Liver (tissue), 3 donors: ENCODE data around the gene MRPL27.

Experiments used
- JUND ChIP-seq, 2 donors: IDR thresholded peaks; 2 replicates each; pipeline ENCODE4 v1.6.1; 2016; ENCODE audit warnings: antibody characterized with exemption in 2 of 2
- RAD21 ChIP-seq, 2 donors: IDR thresholded peaks; 2 replicates each; pipeline ENCODE4 v1.6.1; 2016; ENCODE audit warnings: antibody characterized with exemption in 2 of 2, mild to moderate bottlenecking in 2 of 2
- TF ChIP-seq, protein P1 (sequence below): fragments of 150-350 bp; IDR thresholded peaks from 2 replicates; pipeline ENCODE4 v1.5.1; 2017; ENCODE audit warnings: improper control_type of control experiment, low read depth, low read length; ENCODE audit not compliant: missing input control
- TF ChIP-seq, protein P2 (sequence below): IDR thresholded peaks from 2 replicates; pipeline ENCODE4 v1.6.1; 2016; ENCODE audit warnings: antibody characterized with exemption
- TF ChIP-seq, protein P3 (sequence below): IDR thresholded peaks from 2 replicates; pipeline ENCODE4 v1.6.1; 2016; ENCODE audit warnings: antibody characterized with exemption, mild to moderate bottlenecking
- donor health status: healthy.
- donor health status: healthy.

- TF ChIP-seq, protein P1, sequence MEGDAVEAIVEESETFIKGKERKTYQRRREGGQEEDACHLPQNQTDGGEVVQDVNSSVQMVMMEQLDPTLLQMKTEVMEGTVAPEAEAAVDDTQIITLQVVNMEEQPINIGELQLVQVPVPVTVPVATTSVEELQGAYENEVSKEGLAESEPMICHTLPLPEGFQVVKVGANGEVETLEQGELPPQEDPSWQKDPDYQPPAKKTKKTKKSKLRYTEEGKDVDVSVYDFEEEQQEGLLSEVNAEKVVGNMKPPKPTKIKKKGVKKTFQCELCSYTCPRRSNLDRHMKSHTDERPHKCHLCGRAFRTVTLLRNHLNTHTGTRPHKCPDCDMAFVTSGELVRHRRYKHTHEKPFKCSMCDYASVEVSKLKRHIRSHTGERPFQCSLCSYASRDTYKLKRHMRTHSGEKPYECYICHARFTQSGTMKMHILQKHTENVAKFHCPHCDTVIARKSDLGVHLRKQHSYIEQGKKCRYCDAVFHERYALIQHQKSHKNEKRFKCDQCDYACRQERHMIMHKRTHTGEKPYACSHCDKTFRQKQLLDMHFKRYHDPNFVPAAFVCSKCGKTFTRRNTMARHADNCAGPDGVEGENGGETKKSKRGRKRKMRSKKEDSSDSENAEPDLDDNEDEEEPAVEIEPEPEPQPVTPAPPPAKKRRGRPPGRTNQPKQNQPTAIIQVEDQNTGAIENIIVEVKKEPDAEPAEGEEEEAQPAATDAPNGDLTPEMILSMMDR = no peak
- TF ChIP-seq, protein P2, sequence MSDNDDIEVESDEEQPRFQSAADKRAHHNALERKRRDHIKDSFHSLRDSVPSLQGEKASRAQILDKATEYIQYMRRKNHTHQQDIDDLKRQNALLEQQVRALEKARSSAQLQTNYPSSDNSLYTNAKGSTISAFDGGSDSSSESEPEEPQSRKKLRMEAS = no peak
- no peak for TF ChIP-seq JUND (IDR thresholded peaks at IDR 0.05)
- TF ChIP-seq, protein P3, sequence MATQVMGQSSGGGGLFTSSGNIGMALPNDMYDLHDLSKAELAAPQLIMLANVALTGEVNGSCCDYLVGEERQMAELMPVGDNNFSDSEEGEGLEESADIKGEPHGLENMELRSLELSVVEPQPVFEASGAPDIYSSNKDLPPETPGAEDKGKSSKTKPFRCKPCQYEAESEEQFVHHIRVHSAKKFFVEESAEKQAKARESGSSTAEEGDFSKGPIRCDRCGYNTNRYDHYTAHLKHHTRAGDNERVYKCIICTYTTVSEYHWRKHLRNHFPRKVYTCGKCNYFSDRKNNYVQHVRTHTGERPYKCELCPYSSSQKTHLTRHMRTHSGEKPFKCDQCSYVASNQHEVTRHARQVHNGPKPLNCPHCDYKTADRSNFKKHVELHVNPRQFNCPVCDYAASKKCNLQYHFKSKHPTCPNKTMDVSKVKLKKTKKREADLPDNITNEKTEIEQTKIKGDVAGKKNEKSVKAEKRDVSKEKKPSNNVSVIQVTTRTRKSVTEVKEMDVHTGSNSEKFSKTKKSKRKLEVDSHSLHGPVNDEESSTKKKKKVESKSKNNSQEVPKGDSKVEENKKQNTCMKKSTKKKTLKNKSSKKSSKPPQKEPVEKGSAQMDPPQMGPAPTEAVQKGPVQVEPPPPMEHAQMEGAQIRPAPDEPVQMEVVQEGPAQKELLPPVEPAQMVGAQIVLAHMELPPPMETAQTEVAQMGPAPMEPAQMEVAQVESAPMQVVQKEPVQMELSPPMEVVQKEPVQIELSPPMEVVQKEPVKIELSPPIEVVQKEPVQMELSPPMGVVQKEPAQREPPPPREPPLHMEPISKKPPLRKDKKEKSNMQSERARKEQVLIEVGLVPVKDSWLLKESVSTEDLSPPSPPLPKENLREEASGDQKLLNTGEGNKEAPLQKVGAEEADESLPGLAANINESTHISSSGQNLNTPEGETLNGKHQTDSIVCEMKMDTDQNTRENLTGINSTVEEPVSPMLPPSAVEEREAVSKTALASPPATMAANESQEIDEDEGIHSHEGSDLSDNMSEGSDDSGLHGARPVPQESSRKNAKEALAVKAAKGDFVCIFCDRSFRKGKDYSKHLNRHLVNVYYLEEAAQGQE = no peak
- no peak for TF ChIP-seq RAD21 (IDR thresholded peaks at IDR 0.05)
Measured at GRCh38 chr17:50350733-50351132, 22.3 kb downstream of the MRPL27 start.
